NCI-H526 treated with DMSO at 0.1 percent for 48 hours (cell line): ENCODE data around the gene DPP3.

Source experiments
- DNase-seq: peaks from one replicate; lab custom pipeline; 2025; lab: John Stamatoyannopoulos, UW

The DPP3 gene

GRCh38 chr11:66464916-66465315 lies 15.3 kb upstream of the DPP3 start:
- no peak for DNase-seq

DNA sequence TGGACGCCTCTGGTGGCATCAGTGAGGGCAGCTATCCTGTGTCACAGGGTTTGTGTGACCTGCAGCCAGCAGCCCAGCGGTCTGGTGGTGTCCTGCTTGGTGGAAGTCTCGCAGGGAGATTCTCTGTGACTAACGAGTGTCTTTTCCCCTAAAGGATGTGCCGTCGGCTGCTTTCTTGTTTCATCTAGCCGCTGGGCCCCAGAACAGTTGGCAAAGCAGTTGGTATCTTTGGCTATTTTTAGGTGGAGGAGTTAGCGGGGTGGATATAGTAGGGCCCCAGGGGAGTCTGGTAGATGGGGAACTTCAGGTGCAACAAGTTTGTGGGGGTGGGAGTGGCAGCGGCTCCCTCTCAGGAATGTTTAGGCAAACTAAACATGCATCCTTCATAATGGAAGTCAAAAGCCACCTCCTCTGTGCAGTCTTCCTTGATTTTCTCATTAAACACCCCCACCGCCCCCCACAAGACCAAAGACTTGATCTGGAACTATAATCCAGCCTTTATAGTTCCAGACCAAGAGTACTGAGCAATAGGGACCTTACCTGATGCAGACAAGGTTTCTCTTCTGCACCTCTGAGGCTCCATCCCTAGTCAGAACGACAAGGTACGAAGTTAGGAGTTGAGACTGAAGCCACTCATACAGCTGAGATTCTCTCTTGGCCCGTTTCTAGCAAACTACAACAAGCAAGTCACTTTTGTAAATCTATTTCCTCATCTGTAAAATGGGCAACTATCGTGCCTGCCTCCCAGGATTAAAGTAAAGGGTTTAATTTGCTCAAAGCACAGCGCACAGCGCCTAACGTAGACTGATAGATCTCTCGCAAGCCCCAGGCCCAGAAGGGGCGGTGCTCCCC lies 14.6 kb upstream of the DPP3 start:
- no peak for DNase-seq

- DNase-seq, result peak; percentile 85
These were observed 13.8 kb upstream of the DPP3 start, which contains the start of gene PELI3 for GRCh38 chr11:66466225-66467033. Gene PELI3 (plus strand): TSS chr11:66466905. CDS start chr11:66468129, 1,224 bp downstream.

GRCh38 chr11:66467034-66467659 lies 13.1 kb upstream of the DPP3 start:
- DNase-seq, result no peak

GRCh38 chr11:66467756-66468155 lies 12.5 kb upstream of the DPP3 start:
- DNase-seq, result no peak

DNA sequence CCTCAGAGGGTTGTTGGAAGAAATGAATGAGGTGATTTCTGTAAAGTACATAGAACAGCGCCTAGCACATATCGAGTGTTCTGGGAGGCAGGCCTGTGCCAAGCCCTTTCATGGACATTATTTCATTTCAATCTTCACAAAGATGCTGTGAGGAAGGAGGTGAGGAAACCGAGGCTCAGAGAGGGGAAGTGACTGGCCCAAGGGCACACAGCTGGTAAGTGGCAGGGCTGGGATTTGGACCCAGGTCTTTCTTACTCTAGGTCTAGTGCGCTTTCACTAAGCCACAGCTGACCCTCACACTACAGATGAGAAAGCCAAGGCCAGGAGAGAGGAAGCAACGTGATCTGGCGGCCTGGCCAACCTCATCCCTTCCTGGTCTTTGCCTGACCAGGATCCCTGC lies 11.5 kb upstream of the DPP3 start:
- DNase-seq, result no peak

DNA sequence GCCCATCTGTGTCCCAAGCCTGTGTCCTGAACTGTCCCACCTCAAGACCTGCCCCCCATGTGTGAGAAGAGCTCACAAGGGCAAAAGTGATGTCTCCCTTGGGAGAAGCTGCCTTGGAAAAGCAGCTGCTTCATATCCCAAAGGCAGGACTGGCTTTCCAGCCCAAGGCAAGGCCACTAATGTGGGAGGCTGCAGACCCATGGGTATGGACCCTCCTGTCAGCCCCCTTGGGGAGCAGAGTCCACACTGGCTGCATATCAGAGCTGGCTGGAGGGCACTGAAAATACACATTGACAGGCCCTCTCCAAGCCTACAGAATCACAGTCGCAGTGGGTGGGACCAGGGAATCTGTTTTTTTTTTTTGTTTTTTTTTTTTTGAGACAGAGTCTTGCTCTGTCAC lies 10.8 kb upstream of the DPP3 start:
- DNase-seq, result no peak

DNA sequence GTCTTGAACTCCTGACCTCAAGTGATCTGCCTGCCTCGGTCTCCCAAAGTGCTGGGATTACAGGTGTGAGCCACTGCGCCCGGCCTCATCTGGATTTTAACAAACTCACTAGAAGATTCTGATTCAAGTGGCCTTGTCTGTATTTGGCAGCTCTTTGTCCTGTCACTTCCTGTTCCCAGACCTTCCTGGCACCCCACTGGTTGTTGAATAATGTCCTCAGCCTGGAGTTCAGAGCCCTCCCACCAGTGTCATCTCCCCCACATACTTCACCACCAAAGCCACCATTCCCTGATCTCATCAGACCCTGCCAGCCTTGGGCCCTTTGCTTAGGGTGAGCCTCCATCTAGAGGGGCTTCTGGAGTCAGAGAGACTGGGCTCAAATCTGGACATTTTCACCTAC lies 10.2 kb upstream of the DPP3 start:
- DNase-seq, result no peak

- no peak for DNase-seq
These were observed 9.1 kb upstream of the DPP3 start for GRCh38 chr11:66471142-66471541.

DNA sequence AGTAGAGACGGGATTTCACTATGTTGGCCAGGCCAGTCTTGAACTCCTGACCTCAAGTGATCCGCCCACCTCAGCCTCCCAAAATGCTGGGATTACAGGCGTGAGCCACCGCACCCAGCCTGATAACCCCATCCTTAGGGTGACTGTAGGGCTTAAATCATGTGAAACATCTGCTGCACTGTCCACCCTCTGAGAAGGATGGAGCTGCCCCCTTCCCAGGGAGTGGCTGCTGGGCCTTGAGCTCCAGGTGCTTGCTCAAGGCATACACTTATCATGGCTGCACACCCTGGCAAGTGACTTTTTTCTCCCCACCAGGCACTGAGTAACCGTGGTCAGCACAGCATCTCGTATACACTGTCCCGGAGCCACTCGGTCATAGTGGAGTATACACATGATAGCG lies 8.2 kb upstream of the DPP3 start:
- DNase-seq, result no peak

DNA sequence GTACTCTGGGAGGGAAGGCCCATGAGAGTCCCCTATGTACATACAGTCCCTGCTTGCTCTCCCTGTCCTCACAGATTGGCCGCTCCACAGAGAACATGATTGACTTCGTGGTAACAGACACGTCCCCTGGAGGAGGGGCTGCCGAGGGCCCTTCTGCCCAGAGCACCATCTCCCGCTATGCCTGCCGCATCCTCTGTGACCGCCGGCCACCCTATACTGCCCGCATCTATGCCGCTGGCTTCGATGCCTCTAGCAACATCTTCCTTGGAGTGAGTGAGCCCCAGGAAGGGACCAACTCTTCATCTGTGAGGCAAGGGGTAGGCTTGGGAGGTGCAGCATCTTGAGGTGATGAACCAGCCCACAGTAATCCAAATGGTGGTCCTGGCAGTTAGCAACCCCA lies 7.1 kb upstream of the DPP3 start:
- DNase-seq, result no peak

- DNase-seq, result no peak
These were observed 6.4 kb upstream of the DPP3 start for GRCh38 chr11:66473608-66474515.

DNA sequence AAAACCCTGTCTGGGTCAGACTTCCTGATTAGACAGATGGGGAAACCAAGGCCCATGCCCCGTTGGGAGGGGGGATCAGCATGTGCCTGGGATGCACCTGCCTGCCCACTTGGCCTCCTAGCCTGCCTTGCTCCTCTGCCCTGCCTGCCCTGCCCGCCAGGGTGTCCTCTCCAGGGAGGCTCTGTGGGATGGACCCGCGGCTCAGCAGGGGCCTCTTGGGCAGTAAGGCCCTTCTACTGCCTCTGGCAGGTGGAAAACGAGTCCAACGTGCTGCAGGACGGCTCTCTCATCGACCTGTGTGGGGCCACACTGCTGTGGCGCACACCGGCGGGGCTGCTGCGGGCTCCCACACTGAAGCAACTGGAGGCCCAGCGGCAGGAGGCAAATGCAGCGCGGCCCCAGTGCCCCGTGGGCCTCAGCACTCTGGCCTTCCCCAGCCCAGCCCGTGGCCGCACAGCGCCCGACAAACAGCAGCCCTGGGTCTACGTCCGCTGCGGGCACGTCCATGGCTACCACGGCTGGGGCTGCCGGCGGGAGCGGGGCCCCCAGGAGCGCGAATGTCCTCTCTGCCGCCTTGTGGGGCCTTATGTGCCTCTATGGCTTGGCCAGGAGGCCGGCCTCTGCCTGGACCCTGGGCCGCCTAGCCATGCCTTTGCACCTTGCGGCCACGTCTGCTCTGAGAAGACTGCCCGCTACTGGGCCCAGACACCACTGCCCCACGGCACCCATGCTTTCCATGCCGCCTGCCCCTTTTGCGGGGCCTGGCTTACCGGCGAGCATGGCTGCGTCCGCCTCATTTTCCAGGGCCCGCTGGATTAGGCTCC lies 4.7 kb upstream of the DPP3 start:
- no peak for DNase-seq

DNA sequence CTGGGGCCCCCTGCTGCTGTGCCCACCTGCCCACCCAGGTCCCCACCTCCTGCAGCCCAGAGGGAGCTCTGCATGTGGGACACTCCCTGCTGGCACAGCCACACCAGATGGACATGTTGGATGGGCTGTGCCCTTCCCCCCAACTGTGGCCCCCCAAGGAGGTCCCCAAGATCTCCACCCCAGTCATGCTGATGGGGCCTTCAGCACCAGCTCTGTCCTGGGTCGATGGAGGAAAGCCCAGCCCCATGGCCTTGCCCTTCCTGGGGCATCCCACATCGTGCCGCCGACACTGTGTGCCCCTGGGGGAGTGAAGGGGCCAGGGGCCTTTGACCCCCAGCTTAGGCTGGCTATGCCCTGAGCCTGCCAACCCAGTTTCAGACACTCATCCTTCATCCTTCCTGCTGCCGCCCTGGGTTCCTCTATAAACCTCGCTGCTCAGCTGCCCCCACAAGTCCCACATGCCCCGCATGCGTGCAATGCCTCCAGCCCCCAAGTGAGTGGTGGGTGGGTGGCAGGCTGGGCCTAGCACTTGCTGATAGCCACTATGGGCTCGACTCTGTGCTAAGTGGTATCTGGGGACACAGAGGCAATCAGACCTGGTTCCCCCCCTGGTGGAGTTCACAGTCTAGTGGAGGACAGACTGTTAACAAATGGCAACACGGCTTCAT lies 3.9 kb upstream of the DPP3 start:
- DNase-seq, result no peak

GRCh38 chr11:66476841-66477251 lies 3.4 kb upstream of the DPP3 start:
- DNase-seq, result no peak

DNA sequence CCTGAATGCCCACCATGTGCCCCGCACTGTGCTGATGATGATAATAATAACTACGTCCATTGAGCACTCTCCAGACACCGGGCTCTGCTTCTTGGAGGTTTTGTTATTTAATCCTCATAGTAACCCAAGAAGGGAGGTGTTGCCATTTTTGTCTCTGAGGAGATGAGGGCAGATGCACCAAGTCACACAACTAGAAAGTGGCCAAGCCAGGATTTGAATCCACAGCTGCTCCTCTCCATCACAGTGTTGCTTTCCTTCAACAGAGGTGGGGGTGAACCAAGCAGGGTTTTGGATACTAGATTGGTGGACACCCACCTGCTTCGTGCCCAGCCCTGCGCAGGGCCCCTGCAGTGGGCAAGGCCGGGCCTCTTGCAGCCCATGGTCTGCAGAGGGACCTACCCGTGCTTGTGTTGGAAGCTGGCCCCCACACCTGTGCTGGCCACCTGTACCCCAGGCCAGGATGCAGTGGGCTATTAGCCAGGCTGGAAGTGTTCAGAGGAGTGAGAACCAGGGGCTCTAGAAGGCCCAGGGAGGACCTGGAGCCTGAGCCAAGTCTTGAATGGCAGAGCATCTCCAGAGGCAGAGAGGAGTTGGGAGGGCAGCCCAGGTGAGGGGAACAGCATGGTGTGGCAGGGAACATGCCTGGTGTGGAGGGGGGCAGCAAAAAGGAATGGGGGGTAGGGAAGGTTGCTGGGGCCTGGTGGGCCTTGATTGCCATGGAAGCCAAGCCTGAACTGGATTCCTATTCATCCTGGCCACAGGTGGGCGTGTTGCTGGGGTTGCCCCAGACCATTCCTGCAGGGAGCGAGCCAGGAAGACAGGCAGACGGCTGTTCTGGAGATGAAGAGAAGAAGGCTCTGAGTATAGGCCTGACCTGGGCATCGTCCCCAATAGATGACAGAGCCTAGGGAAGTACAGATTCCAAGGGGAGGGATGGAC lies 2.7 kb upstream of the DPP3 start:
- DNase-seq, result no peak

- DNase-seq, result no peak
These were observed 1.4 kb upstream of the DPP3 start for GRCh38 chr11:66478729-66479393.

DNA sequence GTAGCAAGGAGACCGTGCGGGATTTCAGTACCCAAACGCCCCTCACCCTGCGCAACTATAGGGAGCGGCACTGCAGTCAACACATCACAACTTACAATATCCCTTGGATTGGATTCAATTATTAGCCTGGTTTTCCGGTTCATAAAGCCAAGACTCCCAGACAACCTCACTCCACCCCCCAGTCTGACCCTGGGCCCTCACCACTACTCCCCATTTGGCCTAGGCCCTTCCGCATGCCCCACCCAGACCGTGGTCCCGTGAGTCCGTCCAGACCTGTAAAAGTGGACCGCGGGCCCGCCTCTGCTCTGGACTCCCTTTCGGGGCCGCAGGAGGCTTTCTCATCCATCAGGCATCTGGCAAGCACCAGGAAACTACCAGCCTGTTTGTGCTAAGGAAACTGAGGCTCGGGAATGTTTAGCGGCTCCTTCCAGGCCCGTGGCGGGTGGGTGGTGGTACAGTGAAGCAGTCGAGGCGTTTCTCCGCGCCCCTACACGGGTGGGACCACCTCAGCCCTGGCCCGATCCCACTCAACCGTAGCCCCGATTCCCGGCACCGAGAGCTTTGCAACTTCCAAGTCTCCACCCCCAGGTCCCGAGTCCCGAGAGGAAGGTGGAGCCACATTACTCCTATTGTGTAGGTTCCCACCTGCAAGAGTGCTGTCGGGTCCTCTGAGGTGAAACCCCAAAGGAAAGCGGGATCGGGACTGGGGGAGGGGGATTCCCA lies 679 bp upstream of the DPP3 start:
- DNase-seq, result peak; percentile 84
